Astrocyte (in vitro differentiated cells and primary cell): ENCODE results near the gene ONECUT2.

Experiments used
- EZH2 ChIP-seq: IDR thresholded peaks from 2 replicates; pipeline ENCODE4 v1.6.1; 2012; ENCODE audit warnings: mild to moderate bottlenecking, low read length, inconsistent platforms; ENCODE audit not compliant: insufficient read depth
- TF ChIP-seq, protein P1 (sequence below): IDR thresholded peaks from 2 replicates; pipeline ENCODE4 v1.5.1; 2011; ENCODE audit warnings: low read depth, mild to moderate bottlenecking, inconsistent platforms, low read length, moderate library complexity; ENCODE audit not compliant: insufficient read depth

DNA sequence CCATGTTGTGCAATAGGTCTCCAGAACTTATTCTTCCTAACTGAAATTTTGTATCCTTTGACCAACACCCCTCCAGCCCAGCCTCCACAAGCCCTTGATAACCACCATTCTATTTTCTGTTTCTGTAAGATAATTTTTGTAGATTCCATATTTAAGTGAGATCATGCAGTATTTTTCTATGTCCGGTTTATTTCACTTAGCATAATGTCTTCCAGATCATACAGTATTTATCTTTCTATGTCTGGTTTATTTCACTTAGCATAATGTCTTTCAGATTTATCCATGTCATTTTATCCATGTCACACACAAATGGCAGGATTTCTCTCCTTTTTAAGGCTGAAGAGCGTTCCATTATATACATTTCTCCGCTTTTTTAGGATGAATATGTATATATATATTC, 24.4 kb upstream of the ONECUT2 start:
- TF ChIP-seq, protein P1, sequence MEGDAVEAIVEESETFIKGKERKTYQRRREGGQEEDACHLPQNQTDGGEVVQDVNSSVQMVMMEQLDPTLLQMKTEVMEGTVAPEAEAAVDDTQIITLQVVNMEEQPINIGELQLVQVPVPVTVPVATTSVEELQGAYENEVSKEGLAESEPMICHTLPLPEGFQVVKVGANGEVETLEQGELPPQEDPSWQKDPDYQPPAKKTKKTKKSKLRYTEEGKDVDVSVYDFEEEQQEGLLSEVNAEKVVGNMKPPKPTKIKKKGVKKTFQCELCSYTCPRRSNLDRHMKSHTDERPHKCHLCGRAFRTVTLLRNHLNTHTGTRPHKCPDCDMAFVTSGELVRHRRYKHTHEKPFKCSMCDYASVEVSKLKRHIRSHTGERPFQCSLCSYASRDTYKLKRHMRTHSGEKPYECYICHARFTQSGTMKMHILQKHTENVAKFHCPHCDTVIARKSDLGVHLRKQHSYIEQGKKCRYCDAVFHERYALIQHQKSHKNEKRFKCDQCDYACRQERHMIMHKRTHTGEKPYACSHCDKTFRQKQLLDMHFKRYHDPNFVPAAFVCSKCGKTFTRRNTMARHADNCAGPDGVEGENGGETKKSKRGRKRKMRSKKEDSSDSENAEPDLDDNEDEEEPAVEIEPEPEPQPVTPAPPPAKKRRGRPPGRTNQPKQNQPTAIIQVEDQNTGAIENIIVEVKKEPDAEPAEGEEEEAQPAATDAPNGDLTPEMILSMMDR: no peak
- no peak for TF ChIP-seq EZH2
